ENCODE results near the gene SPTLC2.

- TF ChIP-seq POLR2A (IDR thresholded peaks at IDR 0.05) (no peak), CTCF (IDR thresholded peaks at IDR 0.05) (no peak)
Observed at GRCh38 chr14:77582511-77582910, 33.9 kb downstream of the SPTLC2 start.

Data from prostate gland (tissue), 2 donors.